HEK293 (cell line): ENCODE data around the gene EIF4B.

Source experiments
- CTCF ChIP-seq: fragments of 450-650 bp; formaldehyde crosslinking; IDR thresholded peaks from 2 replicates; pipeline ENCODE4 v1.5.1; 2016; ENCODE audit warnings: missing biosample characterization, missing genetic modification characterization
- ZNF274 ChIP-seq, 2 experiments: fragments of 200-500 bp in 1 of 2; fragments of 450-650 bp in 1 of 2; sonication (Bioruptor generic) in 1 of 2; formaldehyde crosslinking in 1 of 2; IDR thresholded peaks; 2 replicates each; pipeline versions ENCODE4 v1.5.1 to v1.6.1; 2014 to 2016; ENCODE audit warnings: borderline replicate concordance in 1 of 2, inconsistent platforms in 1 of 2, low read length in 1 of 2, missing biosample characterization in 1 of 2, missing genetic modification characterization in 1 of 2

- TF ChIP-seq CTCF (tag by site-specific recombination) (no peak), ZNF274 (IDR thresholded peaks at IDR 0.05; ENCODE audit: low read length) (no peak), ZNF274 (tag by site-specific recombination; IDR thresholded peaks at IDR 0.05; ENCODE audit: borderline replicate concordance) (no peak)
Measured at GRCh38 chr12:53058674-53059433, 52.6 kb downstream of the EIF4B start.
